GM21423 (cell line): Measurements from ENCODE around the gene CCNL2.

ENCODE experiments used
- ATAC-seq: cut with Tn5 transposase; IDR thresholded peaks from one replicate; pipeline ENCODE4 v1.9.1; 2021; ENCODE audit warnings: mild to moderate bottlenecking, moderate library complexity; ENCODE audit not compliant: unreplicated experiment

Gene CCNL2

GRCh38 chr1:1345384-1345783 is 53.8 kb downstream of the CCNL2 start:
- no peak for ATAC-seq

GRCh38 chr1:1344655-1345361 is 54.3 kb downstream of the CCNL2 start:
- ATAC-seq: no peak

GRCh38 chr1:1343811-1344421 is 55.2 kb downstream of the CCNL2 start:
- no peak for ATAC-seq

- no peak for ATAC-seq
Measured at GRCh38 chr1:1342584-1343115, 56.5 kb downstream of the CCNL2 start.

- no peak for ATAC-seq
Measured at GRCh38 chr1:1342061-1342562, 57.0 kb downstream of the CCNL2 start.

- no peak for ATAC-seq
Measured at GRCh38 chr1:1341549-1342021, 57.5 kb downstream of the CCNL2 start.

- ATAC-seq: no peak
Measured at GRCh38 chr1:1340791-1341548, 58.2 kb downstream of the CCNL2 start.

- no peak for ATAC-seq
Measured at GRCh38 chr1:1340185-1340584, 59.0 kb downstream of the CCNL2 start.

GRCh38 chr1:1338278-1338677 is 60.9 kb downstream of the CCNL2 start:
- ATAC-seq: no peak

- ATAC-seq: no peak
Measured at GRCh38 chr1:1337793-1338147, 61.4 kb downstream of the CCNL2 start.

- ATAC-seq: no peak
Measured at GRCh38 chr1:1336931-1337792, 62.0 kb downstream of the CCNL2 start.

- ATAC-seq: no peak
Measured at GRCh38 chr1:1336446-1336845, 62.7 kb downstream of the CCNL2 start.

GRCh38 chr1:1335792-1336248 is 63.3 kb downstream of the CCNL2 start:
- no peak for ATAC-seq
